ENCODE measurements around the gene TUBB2B.
A peak's percentile ranks its signal among the peaks of the same experiment; 100 is the strongest.
"Not testable (repeated sequence)": the region's sequence is repeated elsewhere in the genome, so short reads cannot be mapped to it uniquely, and the experiment has no call there.

Gene TUBB2B

GRCh38 chr6:3258201-3258600 lies 30.7 kb upstream of the TUBB2B start:
- DNase-seq (ENCODE audit: low spot score) = no peak

GRCh38 chr6:3253597-3253961 lies 26.1 kb upstream of the TUBB2B start:
- no peak for DNase-seq (ENCODE audit: low spot score)

GRCh38 chr6:3252861-3253596 lies 25.6 kb upstream of the TUBB2B start:
- DNase-seq (ENCODE audit: low spot score) = no peak

- no peak for DNase-seq (ENCODE audit: low spot score)
These were observed 24.9 kb upstream of the TUBB2B start for GRCh38 chr6:3252369-3252768.

GRCh38 chr6:3251462-3252314 lies 24.2 kb upstream of the TUBB2B start:
- peak; percentile 90 for DNase-seq (ENCODE audit: low spot score)

- DNase-seq (ENCODE audit: low spot score) = no peak
These were observed 22.8 kb upstream of the TUBB2B start for GRCh38 chr6:3250231-3250675.

- no peak for DNase-seq (ENCODE audit: low spot score)
These were observed 22.4 kb upstream of the TUBB2B start for GRCh38 chr6:3249821-3250220.

GRCh38 chr6:3247255-3248146 lies 20.0 kb upstream of the TUBB2B start:
- DNase-seq (ENCODE audit: low spot score) = peak; percentile 73

GRCh38 chr6:3245216-3245615 lies 17.8 kb upstream of the TUBB2B start:
- DNase-seq (ENCODE audit: low spot score) = no peak

GRCh38 chr6:3244832-3245161 lies 17.3 kb upstream of the TUBB2B start:
- DNase-seq (ENCODE audit: low spot score) = not testable (repeated sequence)

GRCh38 chr6:3244003-3244831 lies 16.8 kb upstream of the TUBB2B start:
- DNase-seq (ENCODE audit: low spot score) = no peak

GRCh38 chr6:3242768-3243167 lies 15.3 kb upstream of the TUBB2B start:
- DNase-seq (ENCODE audit: low spot score) = no peak

GRCh38 chr6:3241745-3242144 lies 14.3 kb upstream of the TUBB2B start:
- not testable (repeated sequence) for DNase-seq (ENCODE audit: low spot score)

GRCh38 chr6:3240595-3240994 lies 13.1 kb upstream of the TUBB2B start:
- no peak for DNase-seq (ENCODE audit: low spot score)

- DNase-seq (ENCODE audit: low spot score) = no peak
These were observed 11.8 kb upstream of the TUBB2B start for GRCh38 chr6:3239110-3239830.

GRCh38 chr6:3237761-3238662 lies 10.6 kb upstream of the TUBB2B start:
- peak; percentile 25 for DNase-seq (ENCODE audit: low spot score)

- DNase-seq (ENCODE audit: low spot score) = no peak
These were observed 8.6 kb upstream of the TUBB2B start for GRCh38 chr6:3236005-3236404.

- DNase-seq (ENCODE audit: low spot score) = no peak
These were observed 8.0 kb upstream of the TUBB2B start for GRCh38 chr6:3235486-3235885.

GRCh38 chr6:3233904-3234303 lies 6.5 kb upstream of the TUBB2B start:
- DNase-seq (ENCODE audit: low spot score) = no peak

GRCh38 chr6:3233321-3233720 lies 5.9 kb upstream of the TUBB2B start:
- no peak for DNase-seq (ENCODE audit: low spot score)
